GM12891 (cell line): ENCODE data around the gene CCDC159.

Source experiments
- PAX5 ChIP-seq: IDR thresholded peaks from 2 replicates; pipeline ENCODE4 v1.6.1; 2011; ENCODE audit warnings: low read length, moderate library complexity, mild to moderate bottlenecking; ENCODE audit not compliant: insufficient read depth, severe bottlenecking
- POLR2A ChIP-seq: IDR thresholded peaks from 2 replicates; pipeline ENCODE4 v1.6.1; 2011; ENCODE audit warnings: low read depth, low read length, control low read depth
- POLR2AphosphoS5 ChIP-seq: IDR thresholded peaks from 2 replicates; pipeline ENCODE4 v1.6.1; 2011; ENCODE audit warnings: low read depth, low read length, control low read depth
- TAF1 ChIP-seq: IDR thresholded peaks from 2 replicates; pipeline ENCODE4 v1.6.1; 2011; ENCODE audit warnings: low read depth, low read length, control low read depth

- TF ChIP-seq POLR2A (no peak), POLR2AphosphoS5 (no peak), PAX5 (no peak), TAF1 (no peak)
These were observed 37.4 kb downstream of the CCDC159 start for GRCh38 chr19:11383706-11384048.
